Naive thymus-derived CD4-positive, alpha-beta T cell (primary cell): ENCODE measurements around the gene SYNE2. TPM values are rescaled to one million over a fixed set of nuclear protein-coding genes. Genes with fewer than 3 reads are reported as not detected.
"Not testable (repeated sequence)": the region's sequence is repeated elsewhere in the genome, so short reads cannot be mapped to it uniquely, and the experiment has no call there.

ENCODE experiments used
- ATAC-seq: fragments of 150-1000 bp; cut with Tn5 transposase; 2 replicates; pipeline ENCODE4 v1.10.0; 2021; ENCODE audit warnings: mild to moderate bottlenecking, moderate library complexity
- CTCF ChIA-PET: fragments of 350-600 bp; sonication (Branson Sonifier 250); formaldehyde crosslinking; loops from one replicate; lab custom pipeline; 2021; ENCODE audit warnings: antibody characterized with exemption; lab: Charles Lee
- POLR2A ChIA-PET: fragments of 350-600 bp; sonication (Branson Sonifier 250); formaldehyde crosslinking; loops from one replicate; lab custom pipeline; 2021; ENCODE audit warnings: antibody characterized with exemption, inconsistent platforms; lab: Charles Lee
- DNase-seq, 9 donors: peaks; one replicate each; pipeline versions ENCODE4 v3.0.0 to v3.0.0-alpha.2; 2020 to 2022; ENCODE audit warnings: mixed read lengths in 1 of 9
- H3K27ac ChIP-seq: one replicate; pipeline ENCODE4 v1.7.0; 2013; ENCODE audit warnings: mild to moderate bottlenecking, low read depth, low read length, moderate library complexity
- H3K27me3 ChIP-seq, 2 donors: one replicate each; pipeline ENCODE4 v1.7.0; 2013; ENCODE audit warnings: low read length in 2 of 2, mild to moderate bottlenecking in 2 of 2, moderate library complexity in 2 of 2; ENCODE audit not compliant: control insufficient read depth in 2 of 2, insufficient read depth in 2 of 2
- H3K36me3 ChIP-seq, 3 experiments: 1 replicate in 2 of 3; 2 replicates in 1 of 3; pipeline ENCODE4 v1.7.0; 2013; ENCODE audit warnings: low read length in 3 of 3, mild to moderate bottlenecking in 3 of 3, moderate library complexity in 1 of 3; ENCODE audit not compliant: insufficient read depth in 3 of 3, control insufficient read depth in 2 of 3
- H3K4me1 ChIP-seq, 2 donors: one replicate each; pipeline ENCODE4 v1.7.0; 2013; ENCODE audit warnings: low read length in 2 of 2, mild to moderate bottlenecking in 2 of 2, moderate library complexity in 1 of 2; ENCODE audit not compliant: control insufficient read depth in 2 of 2, insufficient read depth in 2 of 2
- H3K4me3 ChIP-seq: 2 replicates; pipeline ENCODE4 v1.7.0; 2013; ENCODE audit warnings: mild to moderate bottlenecking, low read length
- H3K9me3 ChIP-seq, 3 experiments: 1 replicate in 2 of 3; 2 replicates in 1 of 3; pipeline ENCODE4 v1.7.0; 2013; ENCODE audit warnings: low read length in 3 of 3; ENCODE audit not compliant: control insufficient read depth in 2 of 3
- H3K27ac Mint-ChIP-seq, 9 donors: one replicate each; pipeline ENCODE4 v1.8.0; 2020 to 2022; ENCODE audit warnings: mixed read lengths in 9 of 9, mild to moderate bottlenecking in 8 of 9, moderate library complexity in 5 of 9, inconsistent platforms in 2 of 9
- H3K27me3 Mint-ChIP-seq, 5 donors: one replicate each; pipeline ENCODE4 v1.8.0; 2021 to 2022; ENCODE audit warnings: mixed read lengths in 5 of 5, mild to moderate bottlenecking in 1 of 5
- H3K36me3 Mint-ChIP-seq, 5 donors: one replicate each; pipeline ENCODE4 v1.8.0; 2020 to 2022; ENCODE audit warnings: mixed read lengths in 5 of 5, mild to moderate bottlenecking in 3 of 5, inconsistent platforms in 1 of 5
- H3K4me1 Mint-ChIP-seq, 7 donors: one replicate each; pipeline ENCODE4 v1.8.0; 2020 to 2022; ENCODE audit warnings: mixed read lengths in 7 of 7, mild to moderate bottlenecking in 3 of 7, inconsistent platforms in 1 of 7
- H3K4me3 Mint-ChIP-seq, 10 donors: one replicate each; pipeline ENCODE4 v1.8.0; 2020 to 2022; ENCODE audit warnings: mild to moderate bottlenecking in 10 of 10, mixed read lengths in 10 of 10, moderate library complexity in 6 of 10, inconsistent platforms in 2 of 10
- H3K9me3 Mint-ChIP-seq, 11 donors: one replicate each; pipeline ENCODE4 v1.8.0; 2020 to 2022; ENCODE audit warnings: mixed read lengths in 11 of 11, mild to moderate bottlenecking in 4 of 11, inconsistent platforms in 1 of 11, moderate library complexity in 1 of 11
- intact Hi-C, 2 donors: fragments of 100-400 bp; cut with micrococcal nuclease; formaldehyde crosslinking; loops; one replicate each; pipeline ENCODE4 v1.15.1; 2023
- polyA plus RNA-seq, 2 donors: library from polyadenylated mRNA; unstranded; fragments of 300-500 nt; fragmentation: Illumina TruSeq; gene quantifications; one replicate each; pipeline ENCODE4 v1.2.3, GENCODE V29; 2021
- total RNA-seq, 6 experiments: library from RNA in 5 of 6; stranded (reverse) in 5 of 6; gene quantifications; 1 replicate in 5 of 6; 2 replicates in 1 of 6; pipeline ENCODE4 v1.2.3 and lab custom pipeline; 2021 to 2026

SYNE2 gene
- total and polyA plus RNA-seq, 7 experiments from 2014 or later: 22.4 to 170 (median 139) TPM

DNA sequence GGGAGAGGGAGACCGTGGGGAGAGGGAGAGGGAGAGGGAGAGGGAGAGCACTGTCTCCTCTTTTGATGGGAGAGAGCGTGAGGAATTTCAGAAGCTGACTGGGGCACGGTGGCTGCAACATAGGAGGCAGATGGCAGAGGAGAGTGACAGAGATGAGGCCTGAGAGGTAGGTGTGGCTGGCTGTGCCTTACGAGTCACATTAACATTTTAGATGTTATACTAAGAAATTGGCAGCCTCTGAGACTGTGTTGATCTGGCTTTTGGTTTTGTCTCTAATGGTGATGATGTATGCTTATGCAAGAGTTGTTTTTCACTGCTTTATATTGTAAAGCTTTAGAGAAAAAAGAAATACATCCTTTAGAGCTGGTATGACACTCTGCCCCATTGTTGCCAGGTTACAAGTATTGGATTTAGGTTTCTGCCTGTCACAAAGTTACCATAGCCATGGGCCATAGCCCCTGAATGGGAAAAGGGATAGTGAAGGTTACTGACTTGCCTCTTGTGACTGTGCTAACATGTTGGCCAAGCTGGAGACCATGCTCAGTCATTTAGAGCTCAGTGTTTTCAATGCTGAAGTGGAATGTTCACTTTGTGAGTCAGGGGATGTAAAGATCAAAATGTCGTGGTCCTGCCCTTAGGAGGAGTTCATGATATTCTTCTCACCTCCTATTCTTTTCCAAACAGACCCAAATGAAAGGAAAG lies 186.2 kb downstream of the SYNE2 start:
- peaks cover 20 to 70% (median 43%) of the 10 kb centered on the region in 5 donors for H3K36me3 Mint-ChIP-seq

DNA sequence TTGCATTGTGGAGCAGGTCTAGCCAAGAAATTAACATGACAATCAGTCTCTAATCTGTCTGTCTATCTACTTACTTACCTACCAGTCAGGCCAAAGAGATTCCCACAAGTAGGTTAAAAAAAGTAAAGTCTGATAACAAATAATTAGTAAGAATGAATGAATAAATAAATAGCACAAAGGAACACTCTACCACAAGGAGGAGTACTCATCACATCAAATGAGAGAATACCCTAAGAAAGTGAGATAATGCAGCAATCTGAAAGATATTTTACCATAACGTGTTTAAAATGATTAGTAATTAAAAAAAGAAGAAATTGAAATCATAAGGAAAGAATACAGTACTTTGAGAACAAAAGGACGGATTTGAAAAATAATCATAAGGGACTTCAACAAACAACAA lies 187.2 kb downstream of the SYNE2 start:
- Mint-ChIP-seq H3K27me3 (no peaks in the 10 kb centered on the region), H3K4me1 (peaks cover 0 to 5% (median 0%) of the 10 kb centered on the region in 7 donors), H3K4me3 (no peak overlapping the region), H3K36me3 (peaks cover 13 to 72% (median 49%) of the 10 kb centered on the region in 5 donors), H3K9me3 (peaks cover 0 to 22% (median 11%) of the 10 kb centered on the region in 11 donors), H3K27ac (no peak overlapping the region)
- no peaks in the 10 kb centered on the region for H3K4me1 ChIP-seq
- DNase-seq (no peak), ATAC-seq (no peak)
- POLR2A ChIA-PET: no interaction called here
- H3K36me3 ChIP-seq: no peaks in the 10 kb centered on the region
- intact Hi-C loops: no loop called here
- CTCF ChIA-PET: no interaction called here
- H3K27ac ChIP-seq: no peak overlapping the region
- H3K4me3 ChIP-seq: no peak overlapping the region
- no peaks in the 10 kb centered on the region for H3K27me3 ChIP-seq
- H3K9me3 ChIP-seq: no peaks in the 10 kb centered on the region

More for the DNA sequence above, 186.2 kb downstream of the SYNE2 start:
- no peaks in the 10 kb centered on the region for H3K27me3 Mint-ChIP-seq
- H3K4me3 ChIP-seq: no peak overlapping the region
- ChIA-PET POLR2A (no interaction called here), CTCF (interaction anchor here (0.5 kb wide), 1 partner anchor 88 kb away, joined by 6 read pairs; no protein-coding TSS in a partner anchor)
- no peaks in the 10 kb centered on the region for H3K36me3 ChIP-seq
- peaks cover 0 to 22% (median 9%) of the 10 kb centered on the region in 11 donors for H3K9me3 Mint-ChIP-seq
- H3K4me1 Mint-ChIP-seq: peaks cover 0 to 5% (median 0%) of the 10 kb centered on the region in 7 donors
- no peak overlapping the region for H3K27ac Mint-ChIP-seq
- no peak for ATAC-seq
- H3K27me3 ChIP-seq: no peaks in the 10 kb centered on the region
- H3K27ac ChIP-seq: no peak overlapping the region
- H3K4me3 Mint-ChIP-seq: no peak overlapping the region
- H3K9me3 ChIP-seq: no peaks in the 10 kb centered on the region
- intact Hi-C loops: no loop called here
- no peaks in the 10 kb centered on the region for H3K4me1 ChIP-seq
- DNase-seq: no peak

DNA sequence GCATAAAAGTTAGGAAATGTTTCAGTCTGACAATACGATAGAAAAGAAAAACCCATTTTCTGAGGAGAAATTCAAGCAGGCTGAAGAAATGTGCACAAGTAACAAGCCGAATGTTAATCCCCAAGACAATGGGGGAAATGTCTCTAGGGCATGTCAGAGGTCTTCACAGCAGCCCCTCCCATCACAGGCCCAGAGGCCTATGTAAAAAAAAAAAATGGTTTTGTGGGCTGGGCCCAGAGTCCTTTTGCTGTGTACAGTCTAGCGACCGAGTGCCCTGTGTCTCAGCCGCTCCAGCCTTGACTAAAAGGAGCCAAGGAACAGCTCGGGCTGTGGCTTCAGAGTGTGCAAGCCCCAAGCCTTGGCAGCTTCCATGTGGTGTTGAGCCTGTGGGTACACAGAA lies 190.5 kb downstream of the SYNE2 start:
- ATAC-seq, POLR2A ChIA-PET, H3K4me3 Mint-ChIP-seq, H3K4me3 ChIP-seq, H3K9me3 ChIP-seq, CTCF ChIA-PET, H3K27ac Mint-ChIP-seq, intact Hi-C loops, H3K27me3 ChIP-seq, DNase-seq, H3K36me3 ChIP-seq, H3K27ac ChIP-seq, H3K27me3 Mint-ChIP-seq, H3K4me1 ChIP-seq, H3K4me1 Mint-ChIP-seq: not testable (repeated sequence)
- H3K9me3 Mint-ChIP-seq: peaks cover 0 to 22% (median 11%) of the 10 kb centered on the region in 11 donors
- peaks cover 8 to 66% (median 56%) of the 10 kb centered on the region in 5 donors for H3K36me3 Mint-ChIP-seq

DNA sequence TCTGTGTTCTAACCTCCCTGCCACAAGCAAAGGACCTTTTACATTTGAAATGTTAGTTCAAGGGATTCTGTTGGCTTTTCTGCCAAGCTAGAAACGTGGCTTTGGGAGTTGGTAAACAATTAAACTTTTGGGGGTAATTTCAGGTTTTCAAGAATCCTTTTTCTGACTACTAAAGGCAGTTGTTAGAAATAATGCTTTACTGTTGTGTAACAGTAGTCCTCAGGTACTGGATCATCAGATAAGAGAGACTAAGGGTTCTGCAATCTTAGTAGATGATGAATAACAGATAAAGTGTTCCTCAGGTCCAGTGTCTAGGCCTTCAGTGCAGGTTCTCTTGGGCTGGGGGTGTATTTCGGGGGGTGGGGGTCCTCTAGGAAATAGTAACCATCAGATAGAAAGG lies 192.3 kb downstream of the SYNE2 start:
- Mint-ChIP-seq H3K9me3 (peaks cover 0 to 22% (median 11%) of the 10 kb centered on the region in 11 donors), H3K27ac (no peak overlapping the region), H3K4me3 (no peak overlapping the region), H3K4me1 (peaks cover 0 to 5% (median 0%) of the 10 kb centered on the region in 7 donors), H3K27me3 (no peaks in the 10 kb centered on the region), H3K36me3 (peaks cover 8 to 58% (median 49%) of the 10 kb centered on the region in 5 donors)
- no peak for DNase-seq
- no peak for ATAC-seq
- no peak overlapping the region for H3K27ac ChIP-seq
- ChIA-PET POLR2A (no interaction called here), CTCF (no interaction called here)
- H3K4me1 ChIP-seq: no peaks in the 10 kb centered on the region
- no peaks in the 10 kb centered on the region for H3K9me3 ChIP-seq
- no peaks in the 10 kb centered on the region for H3K27me3 ChIP-seq
- H3K4me3 ChIP-seq: no peak overlapping the region
- peaks cover 0 to 4% (median 0%) of the 10 kb centered on the region in 3 experiments for H3K36me3 ChIP-seq
- intact Hi-C loops: no loop called here

DNA sequence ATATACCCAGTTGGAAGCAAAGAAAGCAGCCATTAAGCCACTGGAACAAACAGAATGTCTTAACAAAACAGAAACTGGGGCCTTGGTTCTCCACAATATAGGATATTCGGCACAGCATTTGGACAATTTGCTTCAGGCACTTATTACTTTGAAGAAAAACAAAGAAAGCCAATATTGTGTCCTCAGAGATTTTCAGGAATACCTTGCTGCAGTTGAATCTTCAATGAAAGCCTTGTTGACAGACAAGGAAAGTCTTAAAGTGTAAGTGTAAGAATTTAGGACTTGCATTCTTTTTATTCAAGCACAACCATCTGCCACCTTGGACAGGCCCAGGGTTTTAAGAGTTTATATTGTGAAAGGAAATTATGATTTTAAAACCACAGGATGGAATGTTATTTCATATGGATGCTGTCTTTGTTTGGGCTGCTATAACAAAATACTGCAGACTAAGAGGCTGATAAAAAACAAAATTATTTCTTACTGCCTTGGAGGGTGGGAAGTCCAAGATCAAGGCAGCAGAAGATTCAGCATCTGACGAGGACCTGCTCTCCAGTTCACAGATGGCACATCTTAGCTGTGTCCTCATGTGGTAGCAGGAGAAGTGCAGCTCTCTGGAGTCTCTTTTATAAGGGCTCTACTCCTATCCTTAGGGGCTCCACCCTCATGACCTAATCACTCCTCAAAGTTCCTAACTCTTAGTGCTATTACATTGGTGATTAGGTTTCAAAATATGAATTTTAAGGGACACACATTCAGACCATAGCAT lies 197.0 kb downstream of the SYNE2 start:
- intact Hi-C loops: no loop called here
- H3K36me3 Mint-ChIP-seq: peaks cover 12 to 56% (median 39%) of the 10 kb centered on the region in 5 donors
- ATAC-seq (no peak), DNase-seq (no peak)
- H3K4me3 Mint-ChIP-seq: no peak overlapping the region
- Histone ChIP-seq H3K9me3 (no peaks in the 10 kb centered on the region), H3K27me3 (no peaks in the 10 kb centered on the region), H3K4me3 (no peak overlapping the region), H3K36me3 (peaks cover 0 to 18% (median 4%) of the 10 kb centered on the region in 3 experiments), H3K4me1 (no peaks in the 10 kb centered on the region), H3K27ac (no peak overlapping the region)
- ChIA-PET POLR2A (no interaction called here), CTCF (no interaction called here)
- no peaks in the 10 kb centered on the region for H3K4me1 Mint-ChIP-seq
- H3K27ac Mint-ChIP-seq: peak overlapping the region in 1 of 9 donors; percentile 48
- no peaks in the 10 kb centered on the region for H3K27me3 Mint-ChIP-seq
- H3K9me3 Mint-ChIP-seq: peaks cover 0 to 5% (median 0%) of the 10 kb centered on the region in 11 donors

DNA sequence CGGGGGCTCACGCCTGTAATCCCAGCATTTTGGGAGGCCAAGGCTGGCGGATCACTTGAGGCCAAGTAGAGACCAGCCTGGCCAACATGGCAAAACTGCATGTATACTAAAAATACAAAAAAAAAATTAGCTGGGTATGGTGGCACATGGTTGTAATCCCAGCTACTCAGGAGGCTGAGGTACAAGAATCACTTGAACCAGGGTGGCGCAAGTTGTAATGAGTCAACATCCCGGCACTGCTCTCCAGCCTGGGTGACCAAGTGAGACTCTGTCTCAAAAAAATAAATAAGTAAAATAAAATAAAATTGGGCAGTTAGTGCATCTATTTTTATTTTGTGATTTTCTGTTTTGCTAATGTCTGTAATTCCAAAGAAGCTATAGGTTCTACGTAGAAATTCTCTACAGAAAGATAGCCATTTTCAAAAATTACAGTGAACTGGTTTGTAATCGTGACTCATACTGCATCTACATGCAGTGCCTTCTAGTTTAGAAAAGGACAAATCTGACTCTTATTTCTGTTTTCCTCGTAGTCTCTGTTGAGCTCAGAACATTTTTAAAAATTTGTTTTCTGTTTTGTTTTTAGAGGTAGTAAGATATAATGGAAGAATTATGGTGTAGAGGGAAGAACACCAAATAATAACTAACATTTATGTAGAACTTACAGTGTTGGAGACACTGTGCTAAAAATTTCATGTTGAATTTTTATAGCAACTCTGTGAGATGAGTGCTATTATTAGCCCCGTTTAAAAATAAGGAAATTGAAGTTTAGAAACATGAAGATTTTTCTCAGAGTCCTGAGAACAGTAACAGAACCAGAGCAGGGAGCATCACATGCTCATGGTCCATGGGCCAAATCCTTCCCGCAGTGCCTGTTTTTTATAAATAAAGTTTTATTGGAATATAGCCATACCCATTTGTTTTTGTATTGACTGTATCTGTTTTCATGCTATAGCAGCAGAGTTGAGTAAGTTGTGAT lies 201.2 kb downstream of the SYNE2 start:
- H3K4me3 ChIP-seq: no peak overlapping the region
- POLR2A ChIA-PET: interaction anchor here (0.8 kb wide), 1 partner anchor 13 kb away, joined by 3 read pairs; no protein-coding TSS in a partner anchor
- intact Hi-C loops: no loop called here
- H3K36me3 ChIP-seq: peaks cover 0 to 22% (median 4%) of the 10 kb centered on the region in 3 experiments
- H3K4me1 ChIP-seq: no peaks in the 10 kb centered on the region
- H3K9me3 ChIP-seq: no peaks in the 10 kb centered on the region
- DNase-seq (no peak), ATAC-seq (no peak)
- H3K4me1 Mint-ChIP-seq: no peaks in the 10 kb centered on the region
- H3K27me3 Mint-ChIP-seq: no peaks in the 10 kb centered on the region
- H3K27ac Mint-ChIP-seq: no peak overlapping the region
- H3K4me3 Mint-ChIP-seq: no peak overlapping the region
- peaks cover 0 to 5% (median 0%) of the 10 kb centered on the region in 11 donors for H3K9me3 Mint-ChIP-seq
- H3K27ac ChIP-seq: no peak overlapping the region
- CTCF ChIA-PET: no interaction called here
- H3K36me3 Mint-ChIP-seq: peaks cover 20 to 70% (median 50%) of the 10 kb centered on the region in 5 donors
- H3K27me3 ChIP-seq: no peaks in the 10 kb centered on the region
